Measurements from ENCODE around the gene OPA3. TPM values are rescaled to one million over a fixed set of nuclear protein-coding genes. Genes with fewer than 3 reads are reported as not detected.

OPA3 gene
- total RNA-seq, 1 donor from 2014 or later, result 1.6 TPM

DNA sequence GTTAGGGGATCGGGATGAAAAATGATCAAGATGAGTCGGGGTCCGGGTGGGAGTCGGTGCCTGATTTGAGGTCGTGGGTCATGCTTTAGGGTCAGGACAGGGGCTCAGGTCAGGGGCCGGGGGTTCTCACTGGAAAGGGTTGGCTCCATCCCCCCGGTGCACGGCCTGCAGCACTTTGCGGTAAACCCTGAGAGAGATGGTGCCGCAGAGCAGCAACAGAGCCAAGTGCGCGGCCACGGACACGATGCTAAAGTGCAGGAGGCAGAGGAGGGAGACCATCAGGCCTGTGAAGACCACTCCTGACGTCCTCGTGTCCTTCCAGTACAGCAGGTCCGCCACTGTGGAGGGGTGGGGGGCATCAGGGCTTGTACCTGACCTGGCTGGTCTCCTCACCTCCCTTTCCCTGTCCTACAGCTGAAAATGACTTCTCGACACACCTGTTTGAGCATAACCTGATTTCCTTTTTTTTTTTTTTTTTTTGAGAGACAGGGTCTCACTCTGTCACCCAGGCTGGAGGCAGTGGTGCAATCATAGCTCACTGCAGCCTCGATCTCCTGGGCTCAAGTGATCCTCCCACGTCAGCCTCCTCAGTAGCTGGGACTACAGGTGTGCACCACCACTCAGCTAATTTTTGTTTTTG lies 95.3 kb downstream of the OPA3 start:
- no peak for DNase-seq (ENCODE audit: low spot score in 2 of 2)
- no peak for FAIRE-seq

- no peak for FAIRE-seq
- no peak for DNase-seq (ENCODE audit: low spot score in 2 of 2)
These were observed 95.9 kb downstream of the OPA3 start for GRCh38 chr19:45488708-45489107.

GRCh38 chr19:45485305-45486077 lies 99.1 kb downstream of the OPA3 start:
- FAIRE-seq (no peak), DNase-seq (ENCODE audit: low spot score in 2 of 2) (peak; percentile 86 to 96)

GRCh38 chr19:45484273-45484945 lies 100.2 kb downstream of the OPA3 start:
- FAIRE-seq, result no peak
- DNase-seq (ENCODE audit: low spot score in 2 of 2), result no peak

DNA sequence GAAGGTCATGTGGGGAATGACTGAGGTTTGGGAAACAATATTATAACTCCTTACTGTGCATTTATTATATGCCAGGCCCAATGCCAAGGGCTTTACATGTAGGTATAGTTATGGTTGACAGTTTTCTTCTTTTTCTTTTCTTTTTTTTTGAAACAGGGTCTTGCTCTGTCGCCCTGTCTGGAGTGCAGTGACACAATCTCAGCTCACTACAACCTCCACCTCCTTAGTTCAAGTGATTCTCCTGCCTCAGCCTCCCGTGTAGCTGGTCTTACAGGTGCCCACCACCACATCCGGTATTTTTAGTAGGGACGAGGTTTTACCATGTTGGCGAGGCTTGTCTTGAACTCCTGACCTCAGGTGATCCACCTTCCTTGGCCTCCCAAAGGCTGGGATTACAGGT lies 101.6 kb downstream of the OPA3 start:
- DNase-seq (ENCODE audit: low spot score in 2 of 2) (no peak), FAIRE-seq (no peak)

GRCh38 chr19:45478454-45479238 lies 106.0 kb downstream of the OPA3 start:
- FAIRE-seq (no peak), DNase-seq (ENCODE audit: low spot score in 2 of 2) (peak in 1 of 2 donors; percentile 82)

GRCh38 chr19:45477713-45478453 lies 106.7 kb downstream of the OPA3 start:
- FAIRE-seq (no peak), DNase-seq (ENCODE audit: low spot score in 2 of 2) (no peak)

Other genes with a start within 250 kb of the OPA3 start
- gene KLC3, start 244.1 kb downstream of the OPA3 start, total RNA-seq, result 0.41 TPM
- 14.3 TPM for gene ERCC2, start 214.2 kb downstream of the OPA3 start, total RNA-seq
- gene PPP1R13L, start 179.7 kb downstream of the OPA3 start, total RNA-seq, result under 0.01 TPM
- gene POLR1G, start 178.2 kb downstream of the OPA3 start, total RNA-seq, result 3.7 TPM
- 55.0 TPM for gene ERCC1, start 160.9 kb downstream of the OPA3 start, total RNA-seq
- gene FOSB, start 116.8 kb downstream of the OPA3 start, total RNA-seq, result 2.0 TPM
- 54.2 TPM for gene RTN2, start 87.8 kb downstream of the OPA3 start, total RNA-seq
- gene PPM1N, start 86.4 kb downstream of the OPA3 start, total RNA-seq, result 0.82 TPM
- 9.0 TPM for gene VASP, start 77.3 kb downstream of the OPA3 start, total RNA-seq
- gene GPR4, start 17.4 kb upstream of the OPA3 start, total RNA-seq, result under 0.01 TPM
- gene EML2, start 54.6 kb upstream of the OPA3 start, total RNA-seq, result 13.0 TPM
- gene GIPR, start 83.4 kb upstream of the OPA3 start, total RNA-seq, result 0.41 TPM
- 157 TPM for gene SNRPD2, start 107.2 kb upstream of the OPA3 start, total RNA-seq
- 8.2 TPM for gene QPCTL, start 107.9 kb upstream of the OPA3 start, total RNA-seq
- gene FBXO46, start 146.1 kb upstream of the OPA3 start, total RNA-seq, result 13.9 TPM
- gene MEIOSIN, start 148.6 kb upstream of the OPA3 start, total RNA-seq, result not detected
- gene SIX5, start 184.4 kb upstream of the OPA3 start, total RNA-seq, result 0.82 TPM
- 13.9 TPM for gene DMPK, start 197.7 kb upstream of the OPA3 start, total RNA-seq
- gene DMWD, start 208.0 kb upstream of the OPA3 start, total RNA-seq, result 47.7 TPM
- not detected for gene RSPH6A, start 230.5 kb upstream of the OPA3 start, total RNA-seq